ENCODE measurements around the gene FAM13A.
"Not testable (repeated sequence)": the region's sequence is repeated elsewhere in the genome, so short reads cannot be mapped to it uniquely, and the experiment has no call there.

FAM13A gene

GRCh38 chr4:88963817-88964216, 93.2 kb downstream of the FAM13A start:
- no peak for DNase-seq (ENCODE audit: low spot score)

GRCh38 chr4:88962396-88962795, 94.6 kb downstream of the FAM13A start:
- no peak for DNase-seq (ENCODE audit: low spot score)

GRCh38 chr4:88960576-88960975, 96.4 kb downstream of the FAM13A start:
- no peak for DNase-seq (ENCODE audit: low spot score)

GRCh38 chr4:88958080-88958479, 98.9 kb downstream of the FAM13A start:
- DNase-seq (ENCODE audit: low spot score): no peak

- no peak for DNase-seq (ENCODE audit: low spot score)
Observed at GRCh38 chr4:88957570-88957969, 99.4 kb downstream of the FAM13A start.

- no peak for DNase-seq (ENCODE audit: low spot score)
Observed at GRCh38 chr4:88955580-88956380, 101.2 kb downstream of the FAM13A start.

- DNase-seq (ENCODE audit: low spot score): no peak
Observed at GRCh38 chr4:88953400-88953799, 103.6 kb downstream of the FAM13A start.

GRCh38 chr4:88952081-88952480, 104.9 kb downstream of the FAM13A start:
- no peak for DNase-seq (ENCODE audit: low spot score)

- DNase-seq (ENCODE audit: low spot score): no peak
Observed at GRCh38 chr4:88949605-88950004, 107.4 kb downstream of the FAM13A start.

GRCh38 chr4:88940506-88940905, 116.5 kb downstream of the FAM13A start:
- DNase-seq (ENCODE audit: low spot score): no peak

GRCh38 chr4:88939697-88940096, 117.3 kb downstream of the FAM13A start:
- no peak for DNase-seq (ENCODE audit: low spot score)

- DNase-seq (ENCODE audit: low spot score): no peak
Observed at GRCh38 chr4:88938138-88938537, 118.8 kb downstream of the FAM13A start.

GRCh38 chr4:88937081-88937480, 119.9 kb downstream of the FAM13A start:
- no peak for DNase-seq (ENCODE audit: low spot score)

GRCh38 chr4:88933414-88934160, 123.4 kb downstream of the FAM13A start:
- DNase-seq (ENCODE audit: low spot score): no peak

GRCh38 chr4:88928852-88929251, 128.1 kb downstream of the FAM13A start:
- no peak for DNase-seq (ENCODE audit: low spot score)

GRCh38 chr4:88927420-88927819, 129.6 kb downstream of the FAM13A start:
- DNase-seq (ENCODE audit: low spot score): no peak

GRCh38 chr4:88919056-88919455, 137.9 kb downstream of the FAM13A start:
- no peak for DNase-seq (ENCODE audit: low spot score)

- DNase-seq (ENCODE audit: low spot score): not testable (repeated sequence)
Observed at GRCh38 chr4:88913181-88913580, 143.8 kb downstream of the FAM13A start.

- no peak for DNase-seq (ENCODE audit: low spot score)
Observed at GRCh38 chr4:88911246-88912212, 145.5 kb downstream of the FAM13A start.

GRCh38 chr4:88910101-88910500, 146.9 kb downstream of the FAM13A start:
- no peak for DNase-seq (ENCODE audit: low spot score)

- DNase-seq (ENCODE audit: low spot score): no peak
Observed at GRCh38 chr4:88908521-88908920, 148.5 kb downstream of the FAM13A start.

- no peak for DNase-seq (ENCODE audit: low spot score)
Observed at GRCh38 chr4:88908003-88908402, 149.0 kb downstream of the FAM13A start.

Data from SK-N-DZ (cell line).